OCI-M2 (cell line): Measurements from ENCODE around the gene FAM107A.

Source experiments
- DNase-seq: peaks from one replicate; lab custom pipeline; 2025; ENCODE audit not compliant: unreplicated experiment; lab: John Stamatoyannopoulos, UW

The FAM107A gene

DNA sequence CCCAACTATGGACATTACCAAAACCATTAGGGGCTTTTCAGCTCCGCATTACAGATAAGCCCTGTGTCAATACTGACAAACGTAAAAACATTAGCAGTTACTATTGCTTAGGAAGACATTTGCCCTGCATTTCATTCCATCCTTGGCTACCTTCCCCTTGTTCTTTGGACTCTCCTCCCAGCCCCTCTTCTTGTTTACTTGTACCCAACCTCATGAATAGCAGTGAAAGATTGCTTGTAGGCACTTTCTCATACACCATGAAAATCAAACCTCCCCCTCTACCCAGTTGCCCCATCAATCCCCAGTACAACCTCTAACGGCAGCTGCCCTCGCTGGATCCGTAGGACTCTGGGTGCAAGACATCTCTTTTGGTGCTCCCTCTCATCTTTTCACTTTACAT, 16.9 kb upstream of the FAM107A start:
- DNase-seq = no peak

DNA sequence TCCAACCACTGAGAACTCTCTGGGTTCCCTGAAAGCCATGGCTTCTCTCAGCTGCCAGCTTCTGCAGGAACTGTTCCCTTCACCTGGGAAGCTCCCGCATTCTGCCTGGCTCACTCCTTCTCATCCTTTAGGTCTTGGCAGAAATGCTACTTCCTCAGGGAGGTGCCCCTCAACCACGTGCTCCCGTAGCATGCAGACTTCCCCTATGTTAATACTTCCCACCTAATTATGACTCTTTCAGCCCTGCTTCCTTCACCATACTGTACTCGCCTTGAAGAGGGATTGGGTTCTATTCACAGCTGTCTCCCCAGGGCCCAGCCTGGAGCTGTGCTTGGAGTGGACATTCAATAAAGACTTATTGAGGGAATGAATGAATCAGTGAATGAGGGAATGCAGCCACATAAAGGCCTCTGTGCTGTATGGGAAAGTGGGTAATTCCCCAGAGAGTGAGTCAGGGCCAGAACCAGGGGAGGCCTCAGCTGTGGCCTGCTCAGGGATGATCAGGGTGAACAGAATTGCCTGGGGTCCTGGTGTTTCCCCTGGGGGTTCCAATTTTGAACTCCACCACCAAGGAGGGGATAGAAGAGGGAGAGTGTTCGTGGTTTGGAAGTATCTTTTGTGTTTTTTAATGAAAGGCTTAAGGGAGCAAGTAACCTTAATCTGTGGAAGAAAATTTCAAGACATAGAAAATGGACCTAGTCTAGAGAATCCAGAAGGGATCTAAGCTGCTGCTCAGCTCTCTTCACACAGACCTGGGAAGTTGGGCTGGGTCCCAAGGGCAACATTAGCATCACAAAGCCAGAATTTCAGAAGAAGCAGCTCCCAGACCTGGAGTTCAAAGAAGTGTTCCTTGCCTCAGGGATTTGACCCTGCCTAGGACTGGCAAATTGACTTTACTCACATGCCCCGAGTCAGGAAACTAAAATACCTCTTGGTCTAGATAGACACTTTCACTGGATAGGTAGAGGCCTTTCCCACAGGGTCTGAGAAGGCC, 14.6 kb upstream of the FAM107A start:
- no peak for DNase-seq

DNA sequence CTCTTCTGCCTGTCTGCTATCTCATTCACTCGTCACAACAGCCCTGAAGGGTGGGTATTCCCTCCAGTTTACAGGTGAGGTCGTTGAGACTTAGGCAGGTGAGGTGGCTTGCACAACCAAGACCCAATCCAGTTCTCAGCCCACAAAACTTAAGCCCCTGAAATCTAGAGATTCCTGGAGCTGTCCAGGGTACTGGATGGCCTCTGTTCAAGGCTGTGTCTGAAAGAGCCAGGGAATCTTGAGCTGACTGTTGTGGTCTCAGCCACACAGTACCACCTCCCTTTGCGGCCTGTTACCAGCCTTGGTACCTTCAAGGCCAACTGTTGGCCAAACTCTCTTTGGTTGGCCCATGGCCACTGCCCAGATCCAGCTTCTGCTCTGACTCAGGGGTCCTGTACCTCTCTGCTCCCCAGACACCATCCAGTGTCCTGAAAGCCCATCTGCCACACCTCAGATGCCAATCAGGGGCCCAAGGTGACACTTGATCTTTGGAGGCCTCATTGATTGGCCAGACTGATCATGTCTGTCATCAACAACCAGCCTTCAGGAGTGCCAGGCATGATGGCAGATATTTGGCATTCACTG, 10.9 kb upstream of the FAM107A start:
- DNase-seq = no peak

DNA sequence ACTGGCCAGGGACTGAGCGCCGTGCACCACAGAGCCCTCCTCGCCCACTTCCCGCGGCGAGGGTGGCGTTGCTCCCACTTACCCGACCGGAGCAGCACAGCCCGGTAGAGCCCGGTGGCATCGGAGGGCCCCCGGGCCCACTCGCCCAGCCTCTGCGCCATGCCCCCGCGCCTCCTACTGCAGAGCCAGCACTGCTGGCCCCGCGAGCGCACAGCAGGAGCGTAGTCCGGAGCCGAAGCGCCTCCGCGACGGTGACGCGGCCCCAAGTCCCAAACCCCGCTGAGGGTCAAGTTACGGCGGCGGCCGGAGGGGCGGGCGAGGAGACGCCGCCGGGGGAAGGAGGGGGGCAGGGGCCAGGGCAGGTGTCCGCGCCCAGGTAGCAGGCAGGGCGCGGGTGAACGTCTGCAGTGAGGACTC, 9.6 kb upstream of the FAM107A start:
- no peak for DNase-seq

DNA sequence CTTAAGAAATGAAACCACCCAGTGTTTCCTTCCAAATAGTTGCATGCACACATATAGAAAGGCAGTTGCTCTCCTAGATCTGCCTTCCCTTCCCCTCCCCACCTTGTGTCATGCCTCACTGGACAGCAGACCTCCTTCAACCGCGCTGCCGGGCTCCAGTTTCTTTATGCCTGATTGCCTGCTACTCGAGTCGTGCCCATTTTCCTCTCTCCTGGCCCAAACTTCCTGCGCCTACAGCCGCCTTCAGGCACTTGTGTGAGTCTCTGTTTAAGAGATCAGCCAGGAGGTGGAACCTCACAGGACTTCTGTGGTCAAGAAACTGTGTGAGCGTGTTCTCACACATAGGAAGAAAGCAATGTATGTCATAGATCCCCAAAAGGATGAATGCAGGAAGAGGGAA, 8.8 kb upstream of the FAM107A start:
- no peak for DNase-seq

DNA sequence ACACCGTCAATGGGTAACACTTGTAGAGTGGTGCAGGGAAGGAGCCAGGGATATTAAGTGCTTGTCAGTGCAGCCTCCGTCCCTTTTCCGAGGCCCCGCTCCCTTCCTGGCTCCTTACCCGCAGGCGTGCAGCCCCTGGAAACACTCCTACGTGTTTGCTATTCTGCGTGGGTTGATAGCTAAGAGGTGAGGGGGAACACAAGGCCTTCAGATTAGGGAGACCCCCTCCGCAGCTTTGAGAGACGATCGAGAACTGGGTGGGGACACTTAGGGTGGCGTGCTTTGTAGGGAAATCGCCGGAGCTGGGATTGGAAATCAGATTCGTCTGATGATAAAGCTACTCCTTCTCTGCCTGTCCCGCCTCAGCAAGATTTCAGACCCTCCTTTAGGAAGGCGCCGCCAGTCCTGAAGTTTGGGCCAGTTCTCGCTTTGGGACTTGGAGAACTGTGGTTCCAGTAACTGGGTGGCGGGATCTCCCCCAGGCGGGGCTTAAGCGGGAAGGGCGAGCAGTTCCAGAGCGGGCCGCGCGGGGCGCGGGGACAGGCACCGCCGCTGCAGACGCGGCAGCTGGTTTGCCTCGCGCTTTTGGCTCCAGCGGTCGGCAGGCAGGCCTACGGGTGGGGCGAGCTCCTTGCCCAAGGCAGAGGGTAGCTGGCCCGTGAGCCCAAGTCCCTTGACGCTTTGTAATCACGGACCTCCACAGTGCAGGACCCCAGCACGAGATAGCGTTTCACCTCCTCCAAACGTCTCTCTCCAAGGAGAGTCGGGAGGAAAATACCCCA, 8.0 kb upstream of the FAM107A start:
- no peak for DNase-seq

DNA sequence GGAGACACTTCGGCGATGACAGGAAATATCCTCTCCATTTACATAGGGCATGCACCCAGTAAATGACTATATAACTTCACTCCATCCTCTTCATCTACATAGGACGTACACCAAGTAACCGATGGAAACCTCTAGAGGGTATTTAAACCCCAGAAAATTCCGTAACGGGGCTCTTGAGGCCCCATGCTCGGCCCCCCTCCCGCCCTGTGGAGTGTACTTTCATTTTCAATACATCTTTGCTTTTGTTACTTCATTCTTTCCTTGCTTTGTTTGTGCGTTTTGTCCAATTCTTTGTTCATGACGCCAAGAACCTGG, 7.5 kb upstream of the FAM107A start:
- DNase-seq = no peak

DNA sequence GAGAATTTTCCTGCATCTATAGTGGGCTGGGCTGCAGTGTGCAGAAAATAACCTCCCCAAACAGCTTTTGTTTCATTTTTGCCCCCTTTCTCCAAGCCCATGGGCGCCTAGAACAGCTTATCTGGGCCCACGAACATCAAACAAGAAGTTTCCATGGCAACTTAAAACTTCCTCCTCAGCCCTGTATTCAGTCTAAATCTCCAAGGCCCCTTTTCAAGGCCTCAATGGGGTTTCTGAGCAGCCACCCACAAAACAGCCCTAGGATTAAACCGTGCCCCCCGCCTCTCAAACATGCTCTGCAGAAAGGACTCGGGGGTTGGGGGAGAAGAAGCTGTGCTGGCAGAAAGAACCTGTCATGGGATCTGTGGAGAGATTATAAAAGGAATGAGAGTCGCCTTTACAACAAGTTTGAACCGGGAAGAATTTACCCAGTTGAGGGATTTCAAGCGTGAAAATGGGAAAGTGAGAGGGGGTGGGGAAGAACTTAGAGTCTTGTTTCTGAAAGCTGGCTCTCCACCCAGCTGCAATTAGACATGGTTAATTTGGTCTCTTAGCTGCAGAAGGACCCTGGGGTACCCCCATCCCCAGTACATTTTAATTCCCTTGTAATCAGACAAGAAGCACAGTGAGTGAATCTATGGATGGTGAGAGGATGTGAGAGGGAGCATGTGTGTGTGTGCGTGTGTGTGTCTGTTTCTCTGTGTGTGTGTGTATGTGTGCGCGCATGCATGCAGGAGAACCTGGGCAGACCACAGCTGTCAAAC, 4.3 kb upstream of the FAM107A start:
- DNase-seq = no peak

DNA sequence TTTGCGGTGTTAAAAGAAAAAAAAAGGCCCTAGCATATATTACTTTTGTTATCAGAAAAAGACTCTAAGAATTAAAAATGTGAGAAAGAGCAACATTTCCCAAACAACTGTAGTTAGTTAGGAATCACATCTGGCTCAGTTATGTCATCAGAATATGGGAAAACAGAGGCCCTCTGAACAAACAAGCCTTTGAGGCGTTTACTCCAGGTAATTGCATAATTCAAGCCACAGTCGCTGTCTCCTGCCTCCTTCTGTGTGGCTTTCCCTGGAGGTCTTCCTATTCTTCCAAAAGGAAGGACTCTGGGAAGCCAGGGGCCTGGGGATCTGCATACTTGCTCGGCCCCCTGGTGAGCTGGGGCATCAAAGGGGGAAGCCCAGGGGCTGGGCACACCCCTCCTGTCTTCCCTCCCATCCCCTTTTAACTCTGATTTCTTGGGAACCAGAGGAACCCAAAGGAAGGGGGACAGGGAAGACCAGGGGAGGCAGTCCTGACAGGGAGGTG, 3.7 kb upstream of the FAM107A start:
- DNase-seq = no peak

DNA sequence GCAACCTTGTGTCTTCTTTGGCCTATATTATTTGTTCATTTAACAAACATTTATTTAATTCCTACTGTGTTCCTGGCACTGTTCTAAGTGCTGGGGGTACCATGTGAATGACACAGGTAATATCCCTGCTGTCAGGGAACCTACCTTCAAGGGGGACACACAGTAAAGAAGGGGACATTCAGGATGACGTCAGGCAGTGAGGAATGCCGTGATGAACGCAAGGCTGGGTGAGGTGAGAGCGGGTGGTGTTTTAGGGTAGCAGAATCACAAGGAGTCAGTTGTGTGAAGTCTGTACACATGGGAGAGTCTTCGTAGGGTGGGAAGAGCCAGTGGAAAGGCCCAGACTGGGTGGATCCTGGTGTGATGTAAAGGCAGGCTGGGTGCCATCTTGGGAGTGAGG, 1.7 kb upstream of the FAM107A start:
- no peak for DNase-seq

DNA sequence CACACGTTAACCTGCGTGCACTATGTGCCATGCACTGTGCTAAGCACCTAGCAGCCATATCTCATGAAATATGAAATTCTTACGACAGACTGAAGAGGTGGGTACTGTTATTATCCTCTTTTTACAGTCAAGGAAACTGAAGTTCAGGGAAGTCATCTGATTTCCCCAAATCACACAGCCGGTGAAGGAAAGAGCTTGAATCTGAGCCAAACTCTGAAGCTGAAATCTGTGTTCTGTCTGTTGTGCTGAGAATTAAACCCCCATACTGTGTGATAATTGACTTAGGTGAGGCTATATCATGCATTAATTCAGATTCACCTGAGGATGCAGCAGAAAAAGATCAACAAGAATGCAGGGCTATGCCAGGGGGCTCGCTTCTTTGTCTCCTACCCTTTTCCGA, 475 bp downstream of the FAM107A start:
- DNase-seq = no peak

DNA sequence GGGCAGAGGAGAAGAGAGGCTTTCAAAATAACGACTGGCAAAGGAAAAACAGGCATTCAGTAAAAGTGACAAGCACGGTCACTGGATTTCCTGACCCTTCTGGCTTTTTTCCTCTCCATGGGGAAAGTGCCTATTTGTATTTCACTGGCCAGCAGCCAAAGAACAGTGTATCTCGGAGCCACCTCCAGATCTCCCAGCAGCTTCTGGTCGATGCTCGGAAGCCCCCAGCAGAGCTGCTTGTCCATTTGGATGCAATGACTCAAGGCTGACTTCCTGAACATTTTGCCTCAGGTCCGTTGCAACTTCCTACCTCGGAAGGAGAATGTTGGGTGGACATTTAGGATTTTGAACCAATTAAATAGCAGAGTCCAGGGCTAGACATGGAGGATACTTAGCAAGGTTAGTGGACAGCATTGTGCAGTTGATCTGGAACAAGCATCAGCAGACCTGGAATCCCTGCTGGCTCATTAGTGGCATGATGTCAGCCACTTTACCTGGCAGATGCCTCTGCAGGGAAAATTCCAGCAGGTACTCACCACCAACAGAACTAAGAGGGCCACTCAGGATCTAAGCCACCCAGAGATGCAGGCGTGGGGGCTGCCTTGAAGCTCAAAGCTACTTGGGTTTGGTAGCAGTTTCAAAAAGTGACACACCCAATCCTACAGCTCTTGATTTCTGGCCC, 1.1 kb downstream of the FAM107A start:
- DNase-seq = no peak

DNA sequence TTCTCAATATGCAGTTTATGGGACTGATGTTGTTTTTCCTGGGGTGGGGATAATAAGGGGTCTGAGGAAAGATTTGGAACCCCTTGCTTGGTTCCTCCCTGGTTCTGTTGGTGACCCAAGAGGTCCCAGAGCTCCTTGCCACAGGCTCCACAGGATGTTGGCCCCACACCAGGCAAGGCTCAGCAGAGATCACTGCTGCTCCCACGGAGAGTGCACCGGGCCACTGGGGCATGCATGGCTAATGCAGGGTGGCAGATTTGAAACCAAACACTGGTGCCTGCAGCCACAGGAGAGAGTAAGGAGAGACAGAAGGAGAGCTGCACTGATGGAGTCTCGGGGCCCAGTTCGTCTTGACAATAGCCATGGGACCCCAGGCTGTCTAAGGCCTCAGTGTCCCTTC, 2.5 kb downstream of the FAM107A start:
- no peak for DNase-seq

DNA sequence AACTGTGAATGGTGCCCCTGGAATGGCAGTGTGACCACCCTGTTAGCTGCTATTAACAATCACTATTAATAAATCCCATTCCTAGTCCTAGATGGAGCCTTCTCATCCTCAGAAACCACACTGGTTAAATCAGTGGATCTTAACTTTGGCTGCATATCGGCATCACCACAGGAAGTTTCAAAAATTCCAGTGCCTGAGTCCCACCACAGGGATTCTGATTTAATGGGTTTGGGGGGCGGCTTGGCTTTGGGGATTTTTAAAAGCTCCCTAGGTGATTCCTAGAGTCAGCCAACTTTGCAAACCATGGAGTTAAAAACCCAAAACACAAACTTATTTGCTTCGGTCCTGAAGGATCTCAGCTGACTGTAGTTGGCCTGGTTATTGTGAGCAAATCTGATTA, 3.1 kb downstream of the FAM107A start:
- no peak for DNase-seq

DNA sequence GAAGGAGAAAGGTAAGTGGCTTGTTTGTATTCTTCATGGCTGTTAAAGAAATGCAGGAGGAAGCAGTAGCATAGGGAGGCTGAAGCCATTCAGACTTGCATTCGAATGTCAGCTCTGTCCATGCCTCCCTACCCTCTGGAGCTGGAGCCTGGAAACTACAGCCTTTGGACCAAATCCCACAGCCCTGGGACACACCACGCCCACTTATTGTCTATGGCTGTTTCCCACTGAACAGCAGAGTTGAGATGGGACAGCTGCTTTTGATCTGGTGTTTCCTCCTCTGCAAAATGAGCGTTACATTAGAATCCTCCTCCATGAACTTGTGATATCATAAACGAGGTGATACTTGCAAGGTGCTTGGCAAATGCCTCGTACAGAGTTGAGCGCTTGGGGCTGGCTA, 3.6 kb downstream of the FAM107A start:
- no peak for DNase-seq

DNA sequence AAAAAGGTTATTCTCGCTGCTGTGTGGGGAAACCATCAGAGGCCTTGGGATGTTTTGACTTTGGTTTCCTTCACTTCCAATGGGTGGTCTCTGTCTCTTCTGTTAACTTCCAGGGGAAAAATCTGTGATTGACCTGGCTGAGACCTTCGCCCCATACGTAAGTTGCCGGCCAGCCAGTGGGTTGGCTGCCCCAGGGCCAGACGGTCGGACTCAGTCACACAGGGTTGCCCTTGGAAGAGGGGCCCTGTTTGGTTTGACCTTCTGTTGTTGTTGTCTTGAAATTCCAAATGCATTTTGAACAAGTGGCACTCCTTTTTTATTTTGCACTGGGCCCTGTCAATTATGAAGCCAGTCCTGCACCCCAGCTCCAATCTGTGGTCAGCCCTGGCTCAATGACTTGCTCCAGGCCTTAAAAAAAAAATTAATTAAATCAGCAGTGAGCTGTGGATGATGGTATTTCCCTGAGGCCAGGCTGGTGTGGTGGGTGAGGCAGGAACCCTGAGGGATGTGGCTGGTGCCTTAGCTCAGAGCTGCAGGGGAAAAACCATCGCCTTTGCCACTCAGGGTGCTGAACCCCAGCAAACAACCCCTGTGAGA, 4.5 kb downstream of the FAM107A start:
- DNase-seq = no peak

DNA sequence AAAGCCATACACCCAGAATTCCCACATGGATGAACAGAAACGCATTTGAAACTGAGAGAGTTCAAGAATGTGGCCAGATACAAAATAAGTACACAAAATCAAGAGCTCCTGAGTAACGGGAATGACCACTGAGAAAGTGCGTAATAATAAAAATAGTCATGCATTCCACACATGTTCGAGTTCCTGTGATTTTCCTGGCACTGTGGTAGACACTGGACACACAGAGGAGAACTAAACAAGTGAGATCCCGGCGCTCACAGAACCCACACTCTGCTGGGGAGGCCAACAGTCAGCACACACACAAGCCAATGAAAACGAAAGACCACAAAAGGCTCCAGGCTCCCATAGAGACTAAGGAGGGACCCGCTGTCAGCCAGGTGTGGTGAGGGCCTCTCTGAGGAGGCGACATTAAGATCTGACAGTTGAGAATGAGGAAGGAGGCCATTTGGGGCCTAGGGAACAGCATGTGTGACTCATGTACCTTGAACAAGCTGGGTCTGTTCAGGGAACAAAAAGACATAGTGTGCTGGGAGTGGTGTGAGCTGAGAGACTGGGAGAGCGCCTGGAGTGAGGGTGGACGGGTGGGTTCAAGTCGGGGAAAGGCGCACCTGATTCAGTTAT, 5.1 kb downstream of the FAM107A start:
- DNase-seq = no peak

DNA sequence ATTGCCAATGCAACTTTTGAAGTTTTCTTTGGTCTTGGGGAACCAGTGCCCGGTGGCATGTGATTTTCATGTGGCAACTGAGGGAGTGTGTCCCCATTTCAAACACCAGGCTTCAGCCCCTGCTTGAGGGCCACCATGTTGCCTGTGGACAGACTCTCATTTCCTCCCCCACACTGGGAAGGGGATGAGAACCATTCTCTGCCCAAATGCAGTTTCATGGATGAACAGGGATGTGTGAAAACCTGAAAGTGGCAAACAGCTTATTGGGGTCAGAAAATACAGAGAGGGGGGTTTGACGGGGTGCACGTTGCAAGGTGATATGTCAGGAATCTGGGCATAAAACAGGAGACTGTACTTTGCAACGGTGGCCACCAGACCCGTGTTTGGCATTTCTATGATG, 6.3 kb downstream of the FAM107A start:
- no peak for DNase-seq

DNA sequence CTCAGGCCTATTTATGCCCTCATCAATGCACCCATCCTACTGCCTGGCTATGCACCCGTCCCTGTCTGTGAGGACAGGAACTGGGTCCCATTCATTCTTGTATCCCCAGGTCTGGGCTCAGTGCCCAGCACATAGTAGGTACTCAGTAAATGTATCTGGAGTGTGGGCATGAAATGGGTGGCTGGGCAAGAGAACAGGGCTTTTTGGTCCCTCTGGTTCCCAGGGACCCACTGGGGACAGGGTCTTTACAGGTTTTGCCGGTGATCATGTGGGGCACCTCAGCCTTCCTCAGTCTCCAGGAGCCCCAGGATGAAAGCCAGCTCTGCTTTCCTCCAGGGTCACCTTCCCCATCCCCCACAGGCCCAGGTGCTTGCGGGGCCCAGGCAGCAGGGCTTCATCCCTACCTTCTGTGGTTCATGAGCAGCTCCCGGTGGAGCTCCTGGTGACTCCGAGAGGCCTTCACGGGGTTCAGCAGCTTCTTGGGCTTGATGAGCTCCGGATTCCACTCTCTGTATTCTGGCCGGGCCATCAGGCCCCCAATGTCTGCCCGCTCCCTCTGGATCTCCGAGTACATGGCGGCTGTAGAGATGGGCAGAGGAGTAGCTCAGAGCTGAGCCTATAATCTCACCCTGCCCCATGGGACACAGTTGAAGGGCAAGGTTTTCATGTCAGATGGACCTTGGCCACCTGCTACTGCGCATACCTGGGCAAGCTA, 7.7 kb downstream of the FAM107A start:
- no peak for DNase-seq
